ENCODE data around the gene EPHB4. TPM values are rescaled to one million over a fixed set of nuclear protein-coding genes. Genes with fewer than 3 reads are reported as not detected.

EPHB4 gene
- total and polyA plus RNA-seq, 10 of the 15 experiments (the other 5 are each of a cell fraction or from before 2014, with no cell fraction given): 0.32 to 0.85 (median 0.48) TPM; not detected in 4

DNA sequence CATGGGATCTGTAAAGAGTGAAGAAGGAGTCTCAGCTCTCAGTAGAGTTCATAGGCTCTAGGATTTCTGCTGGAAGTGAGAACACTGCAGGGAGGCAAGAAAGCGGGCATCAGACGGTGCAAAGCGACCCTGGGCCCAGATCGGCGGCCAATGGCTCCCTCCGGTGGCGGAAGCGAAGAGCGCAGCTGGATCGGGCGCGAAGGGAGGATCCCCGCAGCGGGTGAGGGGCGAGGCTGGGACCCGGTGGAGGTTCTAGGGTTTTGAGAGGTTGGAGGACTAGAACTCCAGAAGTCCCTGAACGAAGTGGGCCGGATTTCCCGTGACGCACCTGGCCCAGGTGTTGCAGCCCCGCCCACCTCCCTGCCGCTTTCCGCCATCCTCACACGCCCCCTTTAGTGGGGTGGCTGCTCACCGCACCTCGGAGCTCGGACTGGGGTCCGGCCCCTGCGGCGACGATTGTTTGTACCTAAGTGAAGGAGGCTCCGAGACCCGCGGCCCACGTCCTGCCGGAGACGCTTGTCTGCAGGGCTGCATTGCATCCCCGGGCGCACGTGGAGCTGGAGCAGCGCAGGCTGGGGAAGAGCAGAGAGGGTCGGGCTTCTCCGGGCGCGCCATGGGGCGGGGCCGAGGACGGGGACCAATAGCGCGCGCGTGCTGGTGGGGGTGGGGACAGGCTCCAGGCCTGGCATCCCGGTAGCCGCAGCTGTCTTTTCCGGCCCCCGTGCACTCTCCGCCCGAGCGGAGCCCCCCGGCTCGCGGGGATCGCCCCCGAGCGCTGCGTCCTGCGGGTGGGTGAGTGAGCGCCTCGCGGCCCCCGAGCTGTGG, 24.9 kb upstream of the EPHB4 start, which contains the start of gene SLC12A9:
Gene SLC12A9 (plus strand): TSS at position 666 of the 825 bp plus-strand sequence. CDS start 1,485 bp downstream, outside the sequence.
- H3K4me3 ChIP-seq: peak within 1 kb of the TSS; percentile 91
- POLR2A ChIA-PET: interaction anchor here (0.6 to 2.2 kb wide), 10 partner anchors 23 to 366 kb away, joined by 3 to 13 read pairs (median 4); partner anchors contain the start of genes FBXO24, LRCH4, PLOD3 and POP7
- no TSS peak for BruUV-seq (replicated peaks)
- no peaks in the 10 kb centered on the region for H4K20me1 ChIP-seq (ENCODE audit: control insufficient read depth, insufficient read depth)
- RAD21 ChIA-PET (ENCODE audit: unreplicated experiment): interaction anchor here (0.6 to 4.6 kb wide), 19 partner anchors 9 to 1705 kb away, joined by 3 to 147 read pairs (median 4); partner anchors contain the start of genes FBXO24, POP7, SRRT and UFSP1
- H3K9me3 ChIP-seq (replicated peaks; ENCODE audit: control insufficient read depth, insufficient read depth, low read length): no peaks in the 10 kb centered on the region
- H3K4me2 ChIP-seq (ENCODE audit: control insufficient read depth, insufficient read depth): peak within 1 kb of the TSS; percentile 100
- in situ Hi-C loops (cut with MboI) (loop anchor here (10.0 kb wide), 2 partner anchors 147 to 377 kb away; partner anchors contain the start of genes POP7 and TSC22D4), intact Hi-C loops (cut with micrococcal nuclease; ENCODE audit: unreplicated experiment) (loop anchor here (1.0 kb wide), 3 partner anchors 53 to 288 kb away; no protein-coding TSS in a partner anchor)
- peak within 1 kb of the TSS; percentile 13 for H3K27ac ChIP-seq (ENCODE audit: control insufficient read depth, insufficient read depth)
- peak; percentile 99 for ATAC-seq
- H3K79me2 ChIP-seq (ENCODE audit: control insufficient read depth, insufficient read depth, low read length): peaks cover 10% of the 10 kb centered on the region
- DNase-seq (ENCODE audit: low read depth, low spot score): peak; percentile 45
- H3K4me1 ChIP-seq (ENCODE audit: control insufficient read depth, insufficient read depth, low read length): peaks cover 2% of the 10 kb centered on the region
- H2AFZ ChIP-seq (ENCODE audit: control insufficient read depth, low read depth, low read length): peak within 1 kb of the TSS; percentile 95
- peak; percentile 89 for FAIRE-seq
- CTCF ChIA-PET: interaction anchor here (0.6 to 7.7 kb wide), 37 partner anchors 9 to 561 kb away, joined by 3 to 238 read pairs (median 4); partner anchors contain the start of genes FBXO24, MOSPD3, PLOD3 and POP7
- SMC1A ChIA-PET (ENCODE audit: uncharacterized antibody, unreplicated experiment): interaction anchor here (0.7 to 3.7 kb wide), 15 partner anchors 10 to 374 kb away, joined by 3 to 104 read pairs (median 5); partner anchors contain the start of genes POP7, SRRT, TRIM56 and TSC22D4
- whole genome bisulfite sequencing (ENCODE audit: insufficient coverage, insufficient replicate concordance, low lambda C conversion rate, missing lambda C conversion rate): 1% methylated on average over 69 of the region's 71 CpGs
- no peaks in the 10 kb centered on the region for H3K36me3 ChIP-seq (ENCODE audit: control insufficient read depth in 2 of 2, insufficient read depth in 2 of 2, low read length in 1 of 2)
- H3K9ac ChIP-seq (ENCODE audit: control insufficient read depth, insufficient read depth, low read length): peak within 1 kb of the TSS; percentile 49; the same call in 1 of the 2 replicates
- no peaks in the 10 kb centered on the region for H3K27me3 ChIP-seq (replicated peaks in 1 of 2; ENCODE audit: control insufficient read depth in 2 of 2, insufficient read depth in 2 of 2, low read length in 1 of 2)
- 0 out of 2 replicates have a peak, but pooled peaks have one; percentile 14 for TF ChIP-seq NRF1 (conservative IDR thresholded peaks at IDR 0.05; ENCODE audit: low read depth, low read length)
- TF ChIP-seq MXI1 (IDR thresholded peaks at IDR 0.05; ENCODE audit: low read depth, low read length): peak; percentile 97
- no peak for TF ChIP-seq STAT3 (IDR thresholded peaks at IDR 0.05; ENCODE audit: low read depth, low read length)
- TF ChIP-seq, protein P1, sequence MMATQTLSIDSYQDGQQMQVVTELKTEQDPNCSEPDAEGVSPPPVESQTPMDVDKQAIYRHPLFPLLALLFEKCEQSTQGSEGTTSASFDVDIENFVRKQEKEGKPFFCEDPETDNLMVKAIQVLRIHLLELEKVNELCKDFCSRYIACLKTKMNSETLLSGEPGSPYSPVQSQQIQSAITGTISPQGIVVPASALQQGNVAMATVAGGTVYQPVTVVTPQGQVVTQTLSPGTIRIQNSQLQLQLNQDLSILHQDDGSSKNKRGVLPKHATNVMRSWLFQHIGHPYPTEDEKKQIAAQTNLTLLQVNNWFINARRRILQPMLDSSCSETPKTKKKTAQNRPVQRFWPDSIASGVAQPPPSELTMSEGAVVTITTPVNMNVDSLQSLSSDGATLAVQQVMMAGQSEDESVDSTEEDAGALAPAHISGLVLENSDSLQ (IDR thresholded peaks at IDR 0.05): no peak
- TF ChIP-seq, protein P2, sequence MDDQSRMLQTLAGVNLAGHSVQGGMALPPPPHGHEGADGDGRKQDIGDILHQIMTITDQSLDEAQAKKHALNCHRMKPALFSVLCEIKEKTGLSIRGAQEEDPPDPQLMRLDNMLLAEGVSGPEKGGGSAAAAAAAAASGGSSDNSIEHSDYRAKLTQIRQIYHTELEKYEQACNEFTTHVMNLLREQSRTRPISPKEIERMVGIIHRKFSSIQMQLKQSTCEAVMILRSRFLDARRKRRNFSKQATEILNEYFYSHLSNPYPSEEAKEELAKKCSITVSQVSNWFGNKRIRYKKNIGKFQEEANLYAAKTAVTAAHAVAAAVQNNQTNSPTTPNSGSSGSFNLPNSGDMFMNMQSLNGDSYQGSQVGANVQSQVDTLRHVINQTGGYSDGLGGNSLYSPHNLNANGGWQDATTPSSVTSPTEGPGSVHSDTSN (IDR thresholded peaks at IDR 0.05; ENCODE audit: insufficient replicate concordance, low read depth, low read length): no peak
- TF ChIP-seq ETV6 (conservative IDR thresholded peaks at IDR 0.05 in 1 of 2, IDR thresholded peaks at IDR 0.05 in 1 of 2; ENCODE audit: borderline replicate concordance in 1 of 2, low read depth in 1 of 2): no peak
- TF ChIP-seq, protein P3, sequence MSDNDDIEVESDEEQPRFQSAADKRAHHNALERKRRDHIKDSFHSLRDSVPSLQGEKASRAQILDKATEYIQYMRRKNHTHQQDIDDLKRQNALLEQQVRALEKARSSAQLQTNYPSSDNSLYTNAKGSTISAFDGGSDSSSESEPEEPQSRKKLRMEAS (IDR thresholded peaks at IDR 0.05; ENCODE audit: low read depth, low read length): peak; percentile 90
- TF ChIP-seq, protein P4, sequence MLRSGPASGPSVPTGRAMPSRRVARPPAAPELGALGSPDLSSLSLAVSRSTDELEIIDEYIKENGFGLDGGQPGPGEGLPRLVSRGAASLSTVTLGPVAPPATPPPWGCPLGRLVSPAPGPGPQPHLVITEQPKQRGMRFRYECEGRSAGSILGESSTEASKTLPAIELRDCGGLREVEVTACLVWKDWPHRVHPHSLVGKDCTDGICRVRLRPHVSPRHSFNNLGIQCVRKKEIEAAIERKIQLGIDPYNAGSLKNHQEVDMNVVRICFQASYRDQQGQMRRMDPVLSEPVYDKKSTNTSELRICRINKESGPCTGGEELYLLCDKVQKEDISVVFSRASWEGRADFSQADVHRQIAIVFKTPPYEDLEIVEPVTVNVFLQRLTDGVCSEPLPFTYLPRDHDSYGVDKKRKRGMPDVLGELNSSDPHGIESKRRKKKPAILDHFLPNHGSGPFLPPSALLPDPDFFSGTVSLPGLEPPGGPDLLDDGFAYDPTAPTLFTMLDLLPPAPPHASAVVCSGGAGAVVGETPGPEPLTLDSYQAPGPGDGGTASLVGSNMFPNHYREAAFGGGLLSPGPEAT (IDR thresholded peaks at IDR 0.05; ENCODE audit: low read depth): 0 out of 2 replicates have a peak, but pooled peaks have one; percentile 51
- TF ChIP-seq TCF12 (IDR thresholded peaks at IDR 0.05; ENCODE audit: low read depth, low read length): peak; percentile 50
- no peak for TF ChIP-seq SMAD5 (IDR thresholded peaks at IDR 0.05; ENCODE audit: low read depth)
- TF ChIP-seq SMC3 (IDR thresholded peaks at IDR 0.05; ENCODE audit: borderline replicate concordance, low read length): peak; percentile 77
- peak; percentile 80; the same call in 1 of the 2 replicates for TF ChIP-seq RB1 (IDR thresholded peaks at IDR 0.05; ENCODE audit: borderline replicate concordance)
- TF ChIP-seq BRCA1 (IDR thresholded peaks at IDR 0.05; ENCODE audit: low read depth, low read length): no peak
- no peak for TF ChIP-seq MTA2 (IDR thresholded peaks at IDR 0.05; ENCODE audit: low read depth)
- peak; percentile 80 for TF ChIP-seq SMARCA5 (IDR thresholded peaks at IDR 0.05)
- TF ChIP-seq, protein P5, sequence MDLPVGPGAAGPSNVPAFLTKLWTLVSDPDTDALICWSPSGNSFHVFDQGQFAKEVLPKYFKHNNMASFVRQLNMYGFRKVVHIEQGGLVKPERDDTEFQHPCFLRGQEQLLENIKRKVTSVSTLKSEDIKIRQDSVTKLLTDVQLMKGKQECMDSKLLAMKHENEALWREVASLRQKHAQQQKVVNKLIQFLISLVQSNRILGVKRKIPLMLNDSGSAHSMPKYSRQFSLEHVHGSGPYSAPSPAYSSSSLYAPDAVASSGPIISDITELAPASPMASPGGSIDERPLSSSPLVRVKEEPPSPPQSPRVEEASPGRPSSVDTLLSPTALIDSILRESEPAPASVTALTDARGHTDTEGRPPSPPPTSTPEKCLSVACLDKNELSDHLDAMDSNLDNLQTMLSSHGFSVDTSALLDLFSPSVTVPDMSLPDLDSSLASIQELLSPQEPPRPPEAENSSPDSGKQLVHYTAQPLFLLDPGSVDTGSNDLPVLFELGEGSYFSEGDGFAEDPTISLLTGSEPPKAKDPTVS (IDR thresholded peaks at IDR 0.05; ENCODE audit: low read depth, low read length): no peak
